Lung microvascular endothelial cell (primary cell): ENCODE data around the gene ARHGEF6. TPM values are rescaled to one million over a fixed set of nuclear protein-coding genes. Genes with fewer than 3 reads are reported as not detected.
"Not testable (repeated sequence)": the region's sequence is repeated elsewhere in the genome, so short reads cannot be mapped to it uniquely, and the experiment has no call there.

Experiments used
- DNase-seq, 2 donors: peaks; one replicate each; pipeline versions ENCODE4 v3.0.0 to v3.0.0-alpha.2; 2010; ENCODE audit warnings: low read depth in 2 of 2
- total RNA-seq: library from RNA; depleted of rRNA; stranded (reverse); fragments of >200 nt; gene quantifications from 2 replicates; pipeline ENCODE4 v1.2.1, GENCODE V29; 2014

The ARHGEF6 gene
- total RNA-seq, 1 donor from 2014 or later = 12.7 TPM

- peak in 1 of 2 donors; percentile 8 for DNase-seq
Measured at GRCh38 chrX:136781180-136781797, 557 bp upstream of the ARHGEF6 start.

- no peak for DNase-seq
Measured at GRCh38 chrX:136780241-136780640, 491 bp downstream of the ARHGEF6 start.

- no peak for DNase-seq
Measured at GRCh38 chrX:136779346-136779781, 1.4 kb downstream of the ARHGEF6 start.

- no peak for DNase-seq
Measured at GRCh38 chrX:136778916-136779315, 1.8 kb downstream of the ARHGEF6 start.

GRCh38 chrX:136778020-136778419, 2.7 kb downstream of the ARHGEF6 start:
- no peak for DNase-seq

GRCh38 chrX:136773648-136774047, 7.1 kb downstream of the ARHGEF6 start:
- no peak for DNase-seq

GRCh38 chrX:136771869-136772268, 8.9 kb downstream of the ARHGEF6 start:
- not testable (repeated sequence) for DNase-seq

- peak in 1 of 2 donors; percentile 4 for DNase-seq
Measured at GRCh38 chrX:136768469-136769084, 12.2 kb downstream of the ARHGEF6 start.

GRCh38 chrX:136767104-136767941, 13.4 kb downstream of the ARHGEF6 start:
- DNase-seq = peak; percentile 66 to 77

- DNase-seq = no peak
Measured at GRCh38 chrX:136766785-136767103, 14.0 kb downstream of the ARHGEF6 start.

GRCh38 chrX:136765821-136766356, 14.8 kb downstream of the ARHGEF6 start:
- no peak for DNase-seq

GRCh38 chrX:136764206-136764605, 16.5 kb downstream of the ARHGEF6 start:
- DNase-seq = no peak

GRCh38 chrX:136762820-136763452, 17.8 kb downstream of the ARHGEF6 start:
- no peak for DNase-seq

- no peak for DNase-seq
Measured at GRCh38 chrX:136761421-136761820, 19.3 kb downstream of the ARHGEF6 start.

- DNase-seq = no peak
Measured at GRCh38 chrX:136759968-136760367, 20.8 kb downstream of the ARHGEF6 start.

- DNase-seq = no peak
Measured at GRCh38 chrX:136755411-136755810, 25.3 kb downstream of the ARHGEF6 start.

- no peak for DNase-seq
Measured at GRCh38 chrX:136754651-136755050, 26.1 kb downstream of the ARHGEF6 start.

- DNase-seq = no peak
Measured at GRCh38 chrX:136752796-136753195, 27.9 kb downstream of the ARHGEF6 start.

GRCh38 chrX:136752346-136752745, 28.4 kb downstream of the ARHGEF6 start:
- no peak for DNase-seq

GRCh38 chrX:136750364-136750763, 30.4 kb downstream of the ARHGEF6 start:
- DNase-seq = no peak
